Measurements from ENCODE around the gene LYPD6B. TPM values are rescaled to one million over a fixed set of nuclear protein-coding genes. Genes with fewer than 3 reads are reported as not detected.

The LYPD6B gene
- total and polyA plus RNA-seq, 2 donors (not counting 1 experiment from before 2014, with no cell fraction given): 1.5 to 2.7 TPM

- no peaks in the 10 kb centered on the region for H4K20me1 ChIP-seq (ENCODE audit: control insufficient read depth, insufficient read depth, low read length, poor library complexity, severe bottlenecking)
- no peak for ATAC-seq (ENCODE audit: low read depth)
- ChIA-PET CTCF (interaction anchor here (2.0 kb wide), 1 partner anchor 8 kb away, joined by 4 read pairs; no protein-coding TSS in a partner anchor), POLR2A (no interaction called here)
- DNase-seq: no peak
- intact Hi-C loops (cut with micrococcal nuclease): no loop called here
- no peak overlapping the region for H3K4me2 ChIP-seq (replicated peaks; ENCODE audit: low read depth, low read length, poor library complexity, severe bottlenecking)
- H3K27me3 Mint-ChIP-seq: peaks cover 3% of the 10 kb centered on the region
- peaks cover 0 to 3% (median 1%) of the 10 kb centered on the region in 4 experiments for H3K27me3 ChIP-seq (replicated peaks in 1 of 4; ENCODE audit: control extremely low read depth in 1 of 4, control insufficient read depth in 3 of 4, insufficient read depth in 4 of 4, low read length in 3 of 4)
- no peak overlapping the region for H3K4me3 ChIP-seq (ENCODE audit: control extremely low read depth in 1 of 5, extremely low read depth in 1 of 5, insufficient read depth in 1 of 5, low read depth in 2 of 5, low read length in 4 of 5)
- no peak for TF ChIP-seq CTCF (IDR thresholded peaks at IDR 0.05)
- TF ChIP-seq EZH2 (IDR thresholded peaks at IDR 0.05; ENCODE audit: borderline replicate concordance, insufficient read depth, low read depth, low read length, poor library complexity, severe bottlenecking): no peak
- no peaks in the 10 kb centered on the region for H3K9me3 Mint-ChIP-seq (ENCODE audit: insufficient read depth)
- H3K4me3 Mint-ChIP-seq: no peak overlapping the region
- no peak overlapping the region for H3K27ac Mint-ChIP-seq
- H3K4me1 Mint-ChIP-seq: no peaks in the 10 kb centered on the region
- H3K9me3 ChIP-seq (ENCODE audit: control extremely low read depth in 1 of 3, control insufficient read depth in 2 of 3, insufficient read depth in 1 of 3, low read length in 2 of 3): no peaks in the 10 kb centered on the region
- H3K36me3 ChIP-seq (replicated peaks in 1 of 2; ENCODE audit: control extremely low read depth in 1 of 2, control insufficient read depth in 1 of 2, extremely low read depth in 1 of 2, insufficient read depth in 2 of 2, low read length in 1 of 2): no peaks in the 10 kb centered on the region
- H3K27ac ChIP-seq (ENCODE audit: low read length in 2 of 2): no peak overlapping the region
- no peaks in the 10 kb centered on the region for H3K4me1 ChIP-seq (ENCODE audit: control insufficient read depth in 2 of 2, insufficient read depth in 2 of 2, low read length in 2 of 2)
- H2AFZ ChIP-seq (ENCODE audit: insufficient read depth, low read depth, low read length, poor library complexity, severe bottlenecking): no peak overlapping the region
- no peak overlapping the region for H3K9ac ChIP-seq (ENCODE audit: low read length)
- no peaks in the 10 kb centered on the region for H3K79me2 ChIP-seq (ENCODE audit: control insufficient read depth, insufficient read depth, low read length)
- WGBS (ENCODE audit: insufficient coverage): 88% methylated on average over 6 of the region's 9 CpGs
These were observed 182.5 kb downstream of the LYPD6B start for GRCh38 chr2:149221002-149221401.

DNA sequence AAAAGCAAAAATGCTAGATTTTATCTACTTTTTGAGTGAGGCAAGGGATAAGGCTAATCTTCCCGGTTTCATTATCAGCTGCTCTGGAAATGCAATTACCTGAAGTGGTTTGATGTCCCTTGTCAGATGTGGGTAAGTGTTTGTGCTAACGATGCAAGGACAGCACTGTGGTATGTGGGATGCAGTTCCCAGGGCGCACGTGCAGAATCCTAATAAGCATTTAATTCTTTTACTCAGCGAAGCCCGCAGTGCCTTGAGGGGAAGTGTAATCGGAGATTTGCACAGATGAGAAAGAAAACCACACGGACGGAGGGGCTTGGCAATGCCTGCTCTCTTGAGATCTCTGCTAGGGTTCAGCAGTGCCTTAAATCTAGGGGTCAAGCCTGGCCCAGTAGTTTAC, 183.4 kb downstream of the LYPD6B start:
- TF ChIP-seq EZH2 (IDR thresholded peaks at IDR 0.05; ENCODE audit: borderline replicate concordance, insufficient read depth, low read depth, low read length, poor library complexity, severe bottlenecking) (no peak), CTCF (IDR thresholded peaks at IDR 0.05) (no peak)
- ATAC-seq (ENCODE audit: low read depth) (no peak), DNase-seq (no peak)
- no peaks in the 10 kb centered on the region for H3K9me3 Mint-ChIP-seq (ENCODE audit: insufficient read depth)
- intact Hi-C loops (cut with micrococcal nuclease): no loop called here
- Histone ChIP-seq H3K9me3 (ENCODE audit: control extremely low read depth in 1 of 3, control insufficient read depth in 2 of 3, insufficient read depth in 1 of 3, low read length in 2 of 3) (no peaks in the 10 kb centered on the region), H3K4me3 (ENCODE audit: control extremely low read depth in 1 of 5, extremely low read depth in 1 of 5, insufficient read depth in 1 of 5, low read depth in 2 of 5, low read length in 4 of 5) (no peak overlapping the region), H3K36me3 (replicated peaks in 1 of 2; ENCODE audit: control extremely low read depth in 1 of 2, control insufficient read depth in 1 of 2, extremely low read depth in 1 of 2, insufficient read depth in 2 of 2, low read length in 1 of 2) (no peaks in the 10 kb centered on the region), H3K27ac (ENCODE audit: low read length in 2 of 2) (no peak overlapping the region), H3K4me1 (ENCODE audit: control insufficient read depth in 2 of 2, insufficient read depth in 2 of 2, low read length in 2 of 2) (no peaks in the 10 kb centered on the region), H2AFZ (ENCODE audit: insufficient read depth, low read depth, low read length, poor library complexity, severe bottlenecking) (no peak overlapping the region), H3K79me2 (ENCODE audit: control insufficient read depth, insufficient read depth, low read length) (no peaks in the 10 kb centered on the region), H4K20me1 (ENCODE audit: control insufficient read depth, insufficient read depth, low read length, poor library complexity, severe bottlenecking) (no peaks in the 10 kb centered on the region), H3K27me3 (replicated peaks in 1 of 4; ENCODE audit: control extremely low read depth in 1 of 4, control insufficient read depth in 3 of 4, insufficient read depth in 4 of 4, low read length in 3 of 4) (peaks cover 0 to 3% (median 1%) of the 10 kb centered on the region in 4 experiments), H3K4me2 (replicated peaks; ENCODE audit: low read depth, low read length, poor library complexity, severe bottlenecking) (no peak overlapping the region), H3K9ac (ENCODE audit: low read length) (no peak overlapping the region)
- POLR2A ChIA-PET: no interaction called here
- CTCF ChIA-PET: no interaction called here
- no peak overlapping the region for H3K4me3 Mint-ChIP-seq
- no peak overlapping the region for H3K27ac Mint-ChIP-seq
- no peaks in the 10 kb centered on the region for H3K4me1 Mint-ChIP-seq
- WGBS (ENCODE audit: insufficient coverage): 84% methylated on average over 5 of the region's 9 CpGs
- H3K27me3 Mint-ChIP-seq: peaks cover 10% of the 10 kb centered on the region

All from B cell (primary cell).